T-cell (primary cell): ENCODE data around the gene ABCC5. TPM values are rescaled to one million over a fixed set of nuclear protein-coding genes. Genes with fewer than 3 reads are reported as not detected.

Experiments
- ATAC-seq, 4 experiments: fragments of 200-7000 bp in 3 of 4; fragments of 150-1000 bp in 1 of 4; cut with Tn5 transposase; replicated peaks in 1 of 4; 1 replicate in 3 of 4; 2 replicates in 1 of 4; pipeline ENCODE4 v1.10.0; 2021; ENCODE audit warnings: moderate library complexity in 3 of 4, mild to moderate bottlenecking in 2 of 4, moderate number of reproducible peaks in 1 of 4
- CTCF ChIA-PET, 2 donors: fragments of 300-600 bp; sonication (Branson Sonifier 250); formaldehyde crosslinking; loops; one replicate each; lab custom pipeline; 2022; ENCODE audit warnings: antibody characterized with exemption in 2 of 2; lab: Charles Lee
- POLR2A ChIA-PET, 2 donors: fragments of 300-600 bp; sonication (Branson Sonifier 250); formaldehyde crosslinking; loops; one replicate each; lab custom pipeline; 2022; ENCODE audit warnings: antibody characterized with exemption in 2 of 2; lab: Charles Lee
- DNase-seq, 35 experiments: peaks; one replicate each; pipeline versions ENCODE4 v3.0.0 to v3.0.0-alpha.2; 2013 to 2023
- H3K27ac ChIP-seq: one replicate; pipeline ENCODE4 v1.5.1; 2013; ENCODE audit warnings: low read length
- H3K27me3 ChIP-seq, 2 experiments: replicated peaks in 1 of 2; 1 replicate in 1 of 2; 2 replicates in 1 of 2; pipeline versions ENCODE4 v1.6.1 to v1.7.0; 2013; ENCODE audit warnings: low read length in 1 of 2, mixed read lengths in 1 of 2; ENCODE audit not compliant: control insufficient read depth in 2 of 2, insufficient read depth in 2 of 2; ENCODE audit errors: extremely low read depth in 1 of 2
- H3K36me3 ChIP-seq, 2 donors: 1 replicate in 1 of 2; 2 replicates in 1 of 2; pipeline versions ENCODE4 v1.6.1 to v1.7.0; 2013; ENCODE audit warnings: low read length in 1 of 2; ENCODE audit not compliant: control insufficient read depth in 2 of 2, insufficient read depth in 1 of 2; ENCODE audit errors: extremely low read depth in 1 of 2
- H3K4me1 ChIP-seq, 2 experiments: 1 replicate in 1 of 2; 2 replicates in 1 of 2; pipeline versions ENCODE4 v1.6.1 to v1.7.0; 2013; ENCODE audit warnings: low read length in 2 of 2, mixed read lengths in 1 of 2; ENCODE audit not compliant: insufficient read depth in 2 of 2, control insufficient read depth in 1 of 2; ENCODE audit errors: extremely low read depth in 1 of 2
- H3K4me3 ChIP-seq, 2 donors: 1 replicate in 1 of 2; 2 replicates in 1 of 2; pipeline versions ENCODE4 v1.5.1 to v1.7.0; 2013; ENCODE audit warnings: mild to moderate bottlenecking in 2 of 2, low read length in 1 of 2, moderate library complexity in 1 of 2; ENCODE audit not compliant: control insufficient read depth in 1 of 2; ENCODE audit errors: extremely low read depth in 1 of 2
- H3K9me3 ChIP-seq: 2 replicates; pipeline ENCODE4 v1.7.0; 2013
- H3K27ac Mint-ChIP-seq, 2 donors: one replicate each; pipeline ENCODE4 v1.8.0; 2020 to 2021; ENCODE audit warnings: mild to moderate bottlenecking in 2 of 2, mixed read lengths in 2 of 2
- H3K27me3 Mint-ChIP-seq, 2 donors: one replicate each; pipeline ENCODE4 v1.8.0; 2021 to 2022; ENCODE audit warnings: mixed read lengths in 2 of 2
- H3K36me3 Mint-ChIP-seq: one replicate; pipeline ENCODE4 v1.8.0; 2021; ENCODE audit warnings: mixed read lengths
- H3K4me1 Mint-ChIP-seq, 3 donors: one replicate each; pipeline ENCODE4 v1.8.0; 2020 to 2022; ENCODE audit warnings: mixed read lengths in 3 of 3, mild to moderate bottlenecking in 1 of 3
- H3K4me3 Mint-ChIP-seq, 3 donors: one replicate each; pipeline ENCODE4 v1.8.0; 2020 to 2022; ENCODE audit warnings: mild to moderate bottlenecking in 3 of 3, mixed read lengths in 3 of 3, moderate library complexity in 3 of 3
- H3K9me3 Mint-ChIP-seq, 3 donors: one replicate each; pipeline ENCODE4 v1.8.0; 2020 to 2022; ENCODE audit warnings: mixed read lengths in 3 of 3
- WGBS: methylation state at CpG from one replicate; pipeline ENCODE4 v1.1.5; 2013; ENCODE audit warnings: missing lambda C conversion rate; ENCODE audit not compliant: insufficient coverage; 5-methylcytosine and 5-hydroxymethylcytosine counted together
- total RNA-seq, 35 experiments: library from RNA in 6 of 35; stranded (reverse) in 6 of 35; fragments of 120-200 nt in 1 of 35; gene quantifications; one replicate each; pipeline versions ENCODE4 v1.2.1 to v1.2.4 and lab custom pipeline; 2013 to 2026

Gene ABCC5
- total RNA-seq, 5 donors from 2014 or later (not counting 1 experiment from before 2014, with no cell fraction given): 17.6 to 34.3 (median 30.2) TPM

DNA sequence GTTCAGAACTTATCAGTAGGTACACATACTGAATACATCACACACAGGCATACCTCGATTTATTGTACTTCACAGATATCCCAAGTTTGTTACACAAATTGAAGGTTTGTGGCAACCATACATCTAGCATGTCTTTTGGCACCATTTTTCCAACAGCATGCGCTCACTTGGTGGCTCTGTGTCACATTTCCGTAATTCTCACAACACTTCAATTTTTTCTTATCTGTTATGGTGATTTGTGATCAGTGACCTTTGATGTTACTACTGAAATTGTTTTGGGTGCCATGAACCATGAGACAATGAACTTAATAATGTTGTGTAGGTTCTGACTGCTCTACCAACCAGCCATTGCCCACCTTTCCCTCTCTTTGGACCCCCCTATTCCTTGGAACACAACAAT is 143.8 kb downstream of the ABCC5 start:
- POLR2A ChIA-PET: no interaction called here
- H3K27me3 ChIP-seq: no peaks in the 10 kb centered on the region
- Mint-ChIP-seq H3K9me3 (no peaks in the 10 kb centered on the region), H3K27ac (no peak overlapping the region), H3K4me1 (peaks cover 63 to 66% (median 65%) of the 10 kb centered on the region in 3 donors), H3K36me3 (peaks cover 22% of the 10 kb centered on the region), H3K27me3 (no peaks in the 10 kb centered on the region), H3K4me3 (no peak overlapping the region)
- ATAC-seq (no peak), DNase-seq (no peak)
- WGBS: 83% methylated on average over 1 of the region's 3 CpGs
- CTCF ChIA-PET: interaction anchor here (0.5 to 0.9 kb wide), 4 partner anchors 10 to 125 kb away, joined by 3 to 5 read pairs (median 4); partner anchors contain the start of gene PARL (in 2 of the 2)
- no peak overlapping the region for H3K4me3 ChIP-seq
- peaks cover 0 to 17% of the 10 kb centered on the region in 2 donors for H3K36me3 ChIP-seq
- H3K9me3 ChIP-seq: no peaks in the 10 kb centered on the region
- no peak overlapping the region for H3K27ac ChIP-seq
- H3K4me1 ChIP-seq: peaks cover 0 to 12% of the 10 kb centered on the region in 2 experiments

DNA sequence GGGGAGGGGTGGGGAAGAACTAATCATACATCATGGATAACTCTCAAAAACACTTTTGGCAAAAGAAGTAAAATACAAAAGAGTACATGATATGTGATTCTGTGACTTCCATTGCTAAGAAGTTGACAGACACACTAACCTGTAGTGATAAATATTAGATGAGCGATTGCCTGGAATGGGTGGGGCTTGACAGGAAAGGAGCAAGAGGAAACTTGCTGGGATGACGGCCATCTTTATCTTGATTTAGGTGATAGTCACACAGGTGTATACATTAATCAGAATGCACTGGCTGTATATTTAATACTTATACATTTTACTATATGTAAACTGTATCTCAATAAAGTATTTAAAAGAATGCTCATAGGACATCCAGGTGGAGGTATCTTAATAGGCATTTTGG is 146.1 kb downstream of the ABCC5 start:
- Histone ChIP-seq H3K4me1 (peaks cover 0 to 12% of the 10 kb centered on the region in 2 experiments), H3K36me3 (peaks cover 0 to 23% of the 10 kb centered on the region in 2 donors), H3K27ac (no peak overlapping the region), H3K4me3 (no peak overlapping the region), H3K27me3 (no peaks in the 10 kb centered on the region), H3K9me3 (no peaks in the 10 kb centered on the region)
- no peak overlapping the region for H3K4me3 Mint-ChIP-seq
- POLR2A ChIA-PET: no interaction called here
- ATAC-seq (no peak), DNase-seq (no peak)
- H3K27me3 Mint-ChIP-seq: no peaks in the 10 kb centered on the region
- WGBS: no CpG with 5 or more reads among the region's 2 CpGs
- H3K4me1 Mint-ChIP-seq: peaks cover 45 to 53% (median 50%) of the 10 kb centered on the region in 3 donors
- CTCF ChIA-PET: interaction anchor here in 1 of 2 donors (0.7 kb wide), 1 partner anchor 25 kb away, joined by 4 read pairs; no protein-coding TSS in a partner anchor
- H3K9me3 Mint-ChIP-seq: no peaks in the 10 kb centered on the region
- H3K27ac Mint-ChIP-seq: no peak overlapping the region
- H3K36me3 Mint-ChIP-seq: peaks cover 17% of the 10 kb centered on the region

DNA sequence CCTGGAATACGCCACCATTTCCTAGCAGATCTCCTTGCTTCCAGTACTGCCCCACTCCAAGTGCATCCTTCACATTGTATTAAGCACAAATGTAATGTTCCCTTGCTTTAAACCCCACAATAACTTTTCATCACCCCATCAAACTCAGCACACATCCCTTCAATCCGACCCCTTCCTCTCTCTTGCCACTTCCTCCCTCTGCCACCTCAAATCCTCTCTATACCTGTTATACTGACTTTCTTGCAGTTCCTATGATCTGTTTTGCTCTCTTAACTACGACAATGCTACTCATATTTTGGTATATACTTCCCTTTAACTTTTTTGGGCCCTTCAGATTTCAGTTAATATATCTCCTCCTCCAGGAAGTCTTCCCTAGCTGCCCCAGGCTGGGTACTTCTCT is 147.1 kb downstream of the ABCC5 start:
- H3K27me3 Mint-ChIP-seq: no peaks in the 10 kb centered on the region
- peaks cover 21% of the 10 kb centered on the region for H3K36me3 Mint-ChIP-seq
- peak in 1 of 35 experiments; percentile 9 for DNase-seq
- ChIA-PET POLR2A (no interaction called here), CTCF (interaction anchor here in 1 of 2 donors (0.6 to 0.7 kb wide), 2 partner anchors 26 to 209 kb away, joined by 3 to 4 read pairs; no protein-coding TSS in a partner anchor)
- H3K4me1 Mint-ChIP-seq: peaks cover 42 to 51% (median 45%) of the 10 kb centered on the region in 3 donors
- H3K4me1 ChIP-seq: peaks cover 0 to 12% of the 10 kb centered on the region in 2 experiments
- peak; percentile 41 to 91 (median 54) for ATAC-seq
- no peak overlapping the region for H3K4me3 Mint-ChIP-seq
- H3K36me3 ChIP-seq: peaks cover 3 to 29% of the 10 kb centered on the region in 2 donors
- no peak overlapping the region for H3K27ac ChIP-seq
- peak overlapping the region; percentile 2 to 24 for H3K27ac Mint-ChIP-seq
- no peaks in the 10 kb centered on the region for H3K27me3 ChIP-seq
- H3K9me3 ChIP-seq: no peaks in the 10 kb centered on the region
- WGBS: 67% methylated on average over 3 of the region's 3 CpGs
- no peaks in the 10 kb centered on the region for H3K9me3 Mint-ChIP-seq
- no peak overlapping the region for H3K4me3 ChIP-seq

Other genes with a start within 250 kb of the ABCC5 start
- 1 to 10 TPM; 1.2 to 3.3 (median 2.1) TPM for gene MAP6D1, start 192.3 kb downstream of the ABCC5 start, total RNA-seq
- 10 to 100 TPM; 38.8 to 46.2 (median 41.3) TPM for gene PARL, start 133.0 kb downstream of the ABCC5 start, total RNA-seq
- gene HTR3D, start 13.9 kb upstream of the ABCC5 start, total RNA-seq: not detected
- gene HTR3C, start 35.2 kb upstream of the ABCC5 start, total RNA-seq: not detected
- not detected for gene HTR3E, start 79.2 kb upstream of the ABCC5 start, total RNA-seq
- gene EIF2B5, start 117.5 kb upstream of the ABCC5 start, total RNA-seq: 10 to 100 TPM; 57.8 to 74.3 (median 72.3) TPM
- gene DVL3, start 137.5 kb upstream of the ABCC5 start, total RNA-seq: 10 to 100 TPM; 33.8 to 60.2 (median 51.2) TPM
- gene AP2M1, start 157.0 kb upstream of the ABCC5 start, total RNA-seq: 100 to 1,000 TPM; 124 to 196 (median 188) TPM
- 100 to 1,000 TPM; 112 to 145 (median 125) TPM for gene ABCF3, start 168.3 kb upstream of the ABCC5 start, total RNA-seq
- gene VWA5B2, start 211.7 kb upstream of the ABCC5 start, total RNA-seq: under 1 TPM in 3 of 5 donors, not detected in 2; 0.10 to 0.23 (median 0.16) TPM
- gene ALG3, start 231.1 kb upstream of the ABCC5 start, total RNA-seq: 10 to 100 TPM; 18.7 to 43.1 (median 39.9) TPM
- 1 to 10 TPM in 4 of 5 donors, under 1 TPM in 1; 0.37 to 4.0 (median 2.3) TPM for gene EEF1AKMT4, start 231.8 kb upstream of the ABCC5 start, total RNA-seq
- gene CAMK2N2, start 243.7 kb upstream of the ABCC5 start, total RNA-seq: under 1 TPM in 1 of 5 donors, not detected in 4; 0.19 TPM